Small intestine (tissue), 7 donors: ENCODE measurements around the gene ZNF629. TPM values are rescaled to one million over a fixed set of nuclear protein-coding genes. Genes with fewer than 3 reads are reported as not detected.

Experiments used
- DNase-seq, 2 donors: peaks; one replicate each; pipeline versions ENCODE4 v3.0.0 to v3.0.0-alpha.2; 2013
- FAIRE-seq: peaks from 2 replicates; lab custom pipeline; 2012; peaks lifted over from hg19 to GRCh38; lab: Jason Lieb, UNC
- H3K27ac ChIP-seq, 3 donors: one replicate each; pipeline ENCODE4 v1.5.1; 2013; ENCODE audit warnings: low read length in 2 of 3, mild to moderate bottlenecking in 2 of 3, control low read depth in 1 of 3, inconsistent platforms in 1 of 3, low read depth in 1 of 3, moderate library complexity in 1 of 3
- H3K27me3 ChIP-seq, 3 donors: one replicate each; pipeline ENCODE4 v1.6.1; 2013; ENCODE audit warnings: low read length in 3 of 3, inconsistent platforms in 1 of 3; ENCODE audit not compliant: control insufficient read depth in 3 of 3, insufficient read depth in 3 of 3
- H3K36me3 ChIP-seq, 3 donors: one replicate each; pipeline ENCODE4 v1.6.1; 2013; ENCODE audit warnings: low read length in 3 of 3, inconsistent platforms in 1 of 3, low read depth in 1 of 3, mild to moderate bottlenecking in 1 of 3, moderate library complexity in 1 of 3; ENCODE audit not compliant: control insufficient read depth in 3 of 3, insufficient read depth in 2 of 3
- H3K4me1 ChIP-seq, 3 donors: one replicate each; pipeline ENCODE4 v1.6.1; 2013; ENCODE audit warnings: low read length in 2 of 3, inconsistent platforms in 1 of 3, low read depth in 1 of 3, mild to moderate bottlenecking in 1 of 3, moderate library complexity in 1 of 3; ENCODE audit not compliant: control insufficient read depth in 3 of 3, insufficient read depth in 2 of 3
- H3K4me3 ChIP-seq, 3 donors: one replicate each; pipeline ENCODE4 v1.5.1; 2013; ENCODE audit warnings: low read length in 3 of 3, control low read depth in 1 of 3, inconsistent platforms in 1 of 3, low read depth in 1 of 3, mild to moderate bottlenecking in 1 of 3, moderate library complexity in 1 of 3
- H3K9me3 ChIP-seq, 2 donors: one replicate each; pipeline ENCODE4 v1.6.1; 2013; ENCODE audit warnings: low read depth in 1 of 2, low read length in 1 of 2; ENCODE audit not compliant: control insufficient read depth in 2 of 2, insufficient read depth in 1 of 2
- WGBS, 3 donors: extraction: QIAGEN DNeasy Blood & Tissue Kit; methylation state at CpG; one replicate each; pipeline ENCODE4 v1.1.7; 2013; 5-methylcytosine and 5-hydroxymethylcytosine counted together
- polyA plus RNA-seq, 4 donors: library from polyadenylated mRNA; stranded (reverse) in 3 of 4; unstranded in 1 of 4; fragments of 200-250 nt in 3 of 4; fragments of 120-200 nt in 1 of 4; gene quantifications; one replicate each; pipeline versions ENCODE4 v1.2.1 to v1.2.3, GENCODE V29; 2013
- donor health status: healthy with polysubstance abuse.
- donor health status: control.
- donor health status: control.
- donor health status: Bipolar disorder and iron deficiency.
- donor health status: healthy.

Gene ZNF629
- polyA plus RNA-seq, 4 donors: 3.4 to 17.5 (median 5.8) TPM

DNA sequence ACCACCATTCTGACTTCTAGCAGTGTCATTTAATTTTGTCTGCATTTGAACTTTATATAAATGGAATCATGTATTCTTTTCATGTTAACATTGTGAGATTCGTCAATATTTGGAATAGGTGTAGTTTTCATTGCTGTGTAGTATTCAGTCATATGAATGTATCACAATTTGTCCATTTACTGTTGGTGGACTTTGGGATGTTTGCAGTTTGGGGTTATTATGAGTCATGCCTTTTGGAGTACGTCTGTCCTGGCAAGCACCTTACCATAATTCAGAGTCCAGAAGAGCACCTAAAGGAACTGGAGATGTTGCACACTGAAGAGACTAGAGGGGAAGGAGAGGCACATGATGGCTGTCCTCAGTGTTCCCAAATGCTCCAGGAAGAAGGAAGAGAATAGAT is 41.9 kb downstream of the ZNF629 start:
- peak in 1 of 2 donors; percentile 82 for DNase-seq
- peak overlapping the region in 1 of 3 donors; percentile 8 for H3K27ac ChIP-seq
- no peaks in the 10 kb centered on the region for H3K27me3 ChIP-seq
- H3K36me3 ChIP-seq: peaks cover 3 to 27% (median 5%) of the 10 kb centered on the region in 3 donors
- peaks cover 0 to 18% (median 4%) of the 10 kb centered on the region in 3 donors for H3K4me1 ChIP-seq
- FAIRE-seq: no peak
- WGBS, 3 donors: 23 to 62% (median 26%) methylated on average over 2 of the region's 2 CpGs
- H3K4me3 ChIP-seq: no peak overlapping the region
- H3K9me3 ChIP-seq: no peaks in the 10 kb centered on the region

DNA sequence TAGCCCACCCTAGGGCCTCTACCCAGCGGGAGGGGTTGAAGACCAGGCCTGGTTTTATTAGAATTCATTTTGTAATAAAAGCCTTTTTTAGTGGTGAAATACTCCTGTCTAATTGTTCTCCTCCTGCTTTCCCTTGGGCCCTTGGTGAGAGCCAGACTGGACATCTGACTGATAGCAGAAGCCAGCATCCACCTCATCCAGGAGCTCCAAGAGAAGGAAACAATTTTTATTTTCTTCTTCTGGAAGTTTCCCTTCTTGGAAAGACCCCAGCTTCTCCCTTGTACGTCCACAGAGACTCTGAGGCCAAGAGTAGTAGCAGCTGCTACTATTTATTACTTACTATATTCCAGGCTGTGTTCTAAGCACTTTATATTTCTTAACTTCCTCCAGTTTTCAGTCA is 42.8 kb downstream of the ZNF629 start:
- no peak for FAIRE-seq
- DNase-seq: no peak
- Histone ChIP-seq H3K36me3 (peaks cover 3 to 32% (median 5%) of the 10 kb centered on the region in 3 donors), H3K4me1 (peaks cover 2 to 23% (median 6%) of the 10 kb centered on the region in 3 donors), H3K4me3 (no peak overlapping the region), H3K27me3 (no peaks in the 10 kb centered on the region), H3K9me3 (no peaks in the 10 kb centered on the region), H3K27ac (no peak overlapping the region)
- WGBS, 3 donors: 79 to 90% (median 89%) methylated on average over 2 of the region's 2 CpGs

DNA sequence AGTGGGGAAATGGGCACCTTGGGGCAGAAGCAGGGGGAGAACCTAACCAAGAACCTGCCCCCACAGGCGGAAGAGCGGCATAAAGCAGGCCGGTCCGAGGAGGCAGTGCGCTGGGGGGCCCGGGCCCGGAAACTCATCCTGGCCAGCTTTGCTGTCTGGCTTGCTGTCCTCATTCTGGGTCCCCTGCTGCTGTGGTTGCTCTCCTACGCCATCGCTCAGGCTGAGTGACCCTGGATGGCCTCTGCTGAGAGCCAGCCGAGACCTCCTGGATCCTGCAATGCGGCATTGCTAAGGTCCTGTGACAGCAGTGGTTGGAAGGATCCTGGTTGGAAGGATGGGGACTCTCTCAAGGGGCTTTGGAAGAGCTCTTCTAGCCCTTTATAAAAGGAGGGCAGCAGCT is 43.3 kb downstream of the ZNF629 start:
- Histone ChIP-seq H3K4me1 (peaks cover 2 to 25% (median 6%) of the 10 kb centered on the region in 3 donors), H3K27me3 (no peaks in the 10 kb centered on the region), H3K4me3 (no peak overlapping the region), H3K27ac (no peak overlapping the region), H3K36me3 (peaks cover 6 to 36% (median 8%) of the 10 kb centered on the region in 3 donors), H3K9me3 (no peaks in the 10 kb centered on the region)
- DNase-seq (no peak), FAIRE-seq (no peak)
- 93 to 96% (median 95%) methylated on average over 11 of the region's 11 CpGs for WGBS, 3 donors

DNA sequence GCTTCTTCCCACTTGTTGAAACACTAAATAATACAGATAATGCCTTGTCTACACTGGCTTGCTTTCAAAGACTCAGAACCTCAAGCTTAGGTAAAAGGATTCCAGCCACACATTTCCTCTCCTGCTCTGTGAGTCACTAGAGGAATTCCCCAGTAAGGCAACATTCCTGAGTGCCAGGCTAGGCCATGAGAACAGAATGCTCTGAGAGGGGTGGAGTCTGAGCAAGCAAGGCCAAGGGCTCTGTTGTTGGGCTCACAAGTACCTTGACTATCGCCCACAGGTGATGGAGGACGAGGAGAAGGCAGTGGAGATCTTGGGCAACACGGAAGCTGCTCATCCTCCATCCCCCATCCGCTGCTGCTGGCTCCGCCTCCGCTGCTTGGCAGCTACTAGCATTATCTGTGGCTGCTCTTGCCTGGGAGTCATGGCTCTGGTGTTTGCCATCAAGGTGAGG is 45.5 kb downstream of the ZNF629 start:
- peak overlapping the region; percentile 24 to 87 (median 32) for H3K27ac ChIP-seq
- H3K9me3 ChIP-seq: no peaks in the 10 kb centered on the region
- H3K4me1 ChIP-seq: peaks cover 2 to 18% (median 2%) of the 10 kb centered on the region in 3 donors
- DNase-seq (peak; percentile 30 to 67), FAIRE-seq (no peak)
- 60 to 81% (median 72%) methylated on average over 6 of the region's 6 CpGs for WGBS, 3 donors
- H3K4me3 ChIP-seq: no peak overlapping the region
- no peaks in the 10 kb centered on the region for H3K27me3 ChIP-seq
- H3K36me3 ChIP-seq: peaks cover 20 to 59% (median 26%) of the 10 kb centered on the region in 3 donors

DNA sequence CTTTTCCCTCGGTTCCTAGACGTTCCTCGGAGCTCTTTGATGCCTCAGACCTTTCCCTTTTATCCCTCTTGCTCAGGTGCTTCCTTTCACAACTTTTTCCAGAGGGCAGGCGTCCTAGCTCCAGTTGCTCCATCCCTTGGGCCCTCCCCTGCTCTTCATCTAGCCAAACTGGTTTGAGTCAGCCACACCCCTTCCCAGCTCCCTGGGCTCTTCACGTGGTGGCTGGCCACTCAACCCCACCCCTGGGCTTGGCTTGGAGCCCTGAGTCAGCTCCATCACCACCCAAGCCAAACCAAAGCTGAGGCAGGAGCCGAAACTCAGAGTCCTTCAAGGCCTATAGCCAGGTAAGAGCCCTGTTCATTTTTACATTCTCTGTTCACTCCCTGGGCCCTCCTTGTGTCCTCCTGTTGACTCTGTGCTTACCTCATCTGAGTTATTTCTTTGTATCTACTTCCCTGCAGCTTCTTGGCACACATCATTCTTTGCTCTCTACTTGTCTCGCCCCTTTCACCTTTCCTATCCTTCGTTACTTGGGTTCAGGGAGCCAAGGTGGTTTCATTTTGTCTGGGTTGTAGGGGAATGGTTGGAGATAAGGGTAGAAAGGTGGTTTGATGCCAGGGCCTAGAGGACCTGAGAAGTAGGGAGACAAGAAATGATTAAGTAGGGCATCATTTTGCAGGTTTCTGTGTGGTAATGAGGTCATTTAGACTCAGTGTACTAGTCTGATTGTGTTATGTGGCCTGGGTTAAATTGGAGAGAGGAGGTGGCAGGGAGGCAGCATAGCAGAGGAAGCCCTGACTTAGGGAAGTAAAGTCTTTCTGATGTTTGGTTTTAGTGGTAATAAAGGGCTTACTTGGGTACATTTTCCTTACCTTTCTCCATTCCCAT is 46.4 kb downstream of the ZNF629 start:
- Histone ChIP-seq H3K27me3 (no peaks in the 10 kb centered on the region), H3K9me3 (no peaks in the 10 kb centered on the region), H3K4me1 (peaks cover 2 to 18% (median 2%) of the 10 kb centered on the region in 3 donors), H3K4me3 (no peak overlapping the region), H3K36me3 (peaks cover 26 to 65% (median 31%) of the 10 kb centered on the region in 3 donors), H3K27ac (peak overlapping the region; percentile 25 to 87 (median 32))
- no peak for FAIRE-seq
- DNase-seq: peak; percentile 86 to 95
- 13 to 44% (median 27%) methylated on average over 8 of the region's 8 CpGs for WGBS, 3 donors

DNA sequence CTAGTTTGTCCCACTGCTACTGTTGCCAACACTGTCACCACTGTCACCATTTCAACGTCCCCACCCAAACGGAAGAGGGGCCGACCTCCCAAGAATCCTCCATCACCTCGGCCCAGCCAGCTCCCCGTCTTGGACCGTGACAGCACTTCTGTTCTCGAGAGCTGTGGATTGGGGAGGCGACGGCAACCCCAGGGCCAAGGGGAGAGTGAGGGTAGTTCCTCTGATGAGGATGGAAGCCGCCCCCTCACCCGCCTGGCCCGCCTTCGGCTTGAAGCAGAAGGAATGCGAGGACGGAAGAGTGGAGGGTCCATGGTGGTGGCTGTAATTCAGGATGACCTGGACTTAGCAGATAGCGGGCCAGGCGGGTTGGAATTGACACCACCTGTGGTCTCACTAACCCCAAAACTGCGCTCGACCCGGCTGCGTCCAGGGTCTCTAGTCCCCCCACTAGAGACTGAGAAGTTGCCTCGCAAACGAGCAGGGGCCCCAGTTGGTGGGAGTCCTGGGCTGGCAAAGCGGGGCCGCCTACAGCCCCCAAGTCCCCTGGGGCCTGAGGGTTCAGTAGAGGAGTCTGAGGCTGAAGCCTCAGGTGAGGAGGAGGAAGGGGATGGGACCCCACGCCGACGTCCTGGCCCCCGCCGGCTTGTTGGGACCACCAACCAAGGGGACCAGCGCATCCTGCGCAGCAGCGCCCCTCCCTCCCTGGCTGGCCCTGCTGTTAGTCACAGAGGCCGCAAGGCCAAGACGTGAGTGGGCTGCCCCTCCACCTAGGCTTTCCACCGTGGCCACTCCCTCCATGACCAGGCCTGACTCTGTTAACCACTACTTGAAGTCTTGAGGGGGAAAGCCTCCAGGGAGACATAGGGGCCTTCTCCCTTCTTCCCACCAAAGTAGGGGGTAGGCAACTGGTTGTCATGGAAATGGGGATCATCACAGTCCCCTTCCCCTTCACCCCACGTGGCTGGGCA is 47.7 kb downstream of the ZNF629 start:
- H3K9me3 ChIP-seq: no peaks in the 10 kb centered on the region
- WGBS, 3 donors: 87 to 91% (median 90%) methylated on average over 35 to 37 of the region's 37 CpGs
- DNase-seq (no peak), FAIRE-seq (no peak)
- peaks cover 2 to 18% (median 2%) of the 10 kb centered on the region in 3 donors for H3K4me1 ChIP-seq
- no peaks in the 10 kb centered on the region for H3K27me3 ChIP-seq
- H3K36me3 ChIP-seq: peaks cover 28 to 74% (median 30%) of the 10 kb centered on the region in 3 donors
- no peak overlapping the region for H3K4me3 ChIP-seq
- peak overlapping the region; percentile 8 to 50 (median 37) for H3K27ac ChIP-seq

DNA sequence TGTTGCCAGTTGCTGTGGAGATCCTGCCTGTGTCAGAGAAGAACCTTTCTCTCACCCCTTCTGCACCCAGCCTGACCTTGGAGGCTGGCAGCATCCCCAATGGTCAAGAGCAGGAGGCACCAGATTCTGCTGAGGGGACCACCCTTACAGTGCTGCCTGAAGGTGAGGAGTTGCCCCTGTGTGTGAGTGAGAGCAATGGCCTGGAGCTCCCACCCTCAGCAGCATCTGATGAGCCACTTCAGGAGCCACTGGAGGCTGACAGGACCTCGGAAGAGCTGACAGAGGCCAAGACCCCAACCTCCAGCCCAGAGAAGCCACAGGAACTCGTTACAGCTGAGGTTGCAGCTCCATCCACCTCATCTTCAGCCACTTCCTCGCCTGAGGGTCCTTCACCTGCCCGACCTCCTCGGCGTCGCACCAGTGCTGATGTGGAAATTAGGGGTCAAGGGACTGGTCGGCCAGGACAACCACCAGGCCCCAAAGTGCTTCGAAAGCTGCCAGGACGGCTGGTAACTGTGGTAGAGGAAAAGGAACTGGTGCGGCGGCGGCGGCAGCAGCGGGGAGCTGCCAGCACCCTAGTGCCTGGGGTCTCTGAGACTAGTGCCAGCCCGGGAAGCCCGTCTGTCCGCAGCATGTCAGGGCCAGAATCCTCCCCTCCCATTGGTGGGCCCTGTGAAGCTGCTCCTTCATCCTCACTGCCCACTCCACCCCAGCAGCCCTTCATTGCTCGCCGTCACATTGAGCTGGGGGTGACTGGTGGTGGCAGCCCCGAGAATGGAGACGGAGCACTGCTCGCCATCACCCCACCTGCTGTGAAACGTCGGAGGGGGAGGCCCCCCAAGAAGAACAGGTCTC is 49.0 kb downstream of the ZNF629 start:
- WGBS, 3 donors: 89 to 93% (median 91%) methylated on average over 23 to 25 of the region's 25 CpGs
- FAIRE-seq (no peak), DNase-seq (no peak)
- Histone ChIP-seq H3K36me3 (peaks cover 34 to 75% (median 35%) of the 10 kb centered on the region in 3 donors), H3K4me3 (no peak overlapping the region), H3K27me3 (no peaks in the 10 kb centered on the region), H3K9me3 (no peaks in the 10 kb centered on the region), H3K4me1 (peaks cover 2 to 18% (median 2%) of the 10 kb centered on the region in 3 donors), H3K27ac (no peak overlapping the region)
